GM20000 (cell line): ENCODE measurements around the gene DPH1.

Source experiments
- DNase-seq: peaks from one replicate; pipeline ENCODE4 v3.0.0; 2012; ENCODE audit warnings: low spot score
- CTCF ChIP-seq: IDR thresholded peaks from 2 replicates; pipeline ENCODE4 v1.5.1; 2012; ENCODE audit warnings: mild to moderate bottlenecking, control low read depth; ENCODE audit errors: extremely low read depth, missing control alignments

DPH1 gene

GRCh38 chr17:2057175-2057759 is 27.3 kb downstream of the DPH1 start:
- no peak for TF ChIP-seq CTCF
- DNase-seq = no peak

GRCh38 chr17:2057760-2058585 is 28.0 kb downstream of the DPH1 start:
- DNase-seq = no peak

GRCh38 chr17:2058586-2059546 is 28.9 kb downstream of the DPH1 start:
- peak; percentile 84 for TF ChIP-seq CTCF
- peak; percentile 89 for DNase-seq

More at GRCh38 chr17:2057760-2058585, 28.0 kb downstream of the DPH1 start:
- TF ChIP-seq CTCF = no peak

GRCh38 chr17:2059547-2060384 is 29.8 kb downstream of the DPH1 start:
- no peak for DNase-seq
- no peak for TF ChIP-seq CTCF

- no peak for TF ChIP-seq CTCF
- no peak for DNase-seq
Observed at GRCh38 chr17:2060385-2060658, 30.4 kb downstream of the DPH1 start.

- DNase-seq = no peak
- TF ChIP-seq CTCF = no peak
Observed at GRCh38 chr17:2060681-2061440, 30.9 kb downstream of the DPH1 start.
